Measurements from ENCODE around the gene IL1A. TPM values are rescaled to one million over a fixed set of nuclear protein-coding genes. Genes with fewer than 3 reads are reported as not detected.

Gene IL1A
- total RNA-seq, 1 experiment from 2014 or later = 0.10 TPM

GRCh38 chr2:112774536-112775285 lies 9.6 kb downstream of the IL1A start:
- RAD21 ChIA-PET (ENCODE audit: low non-redundant PET in 1 of 2, low total read pairs in 2 of 2, uncharacterized antibody in 2 of 2, unreplicated experiment in 2 of 2) = no interaction called here
- CTCF ChIA-PET = no interaction called here
- BruUV-seq (replicated peaks) = no TSS peak
- H2AFZ ChIP-seq (ENCODE audit: low read depth, low read length, poor library complexity, severe bottlenecking) = no peak overlapping the region
- H3K36me3 ChIP-seq (ENCODE audit: control insufficient read depth in 1 of 2, insufficient read depth in 2 of 2, low read length in 2 of 2) = no peaks in the 10 kb centered on the region
- H3K4me1 ChIP-seq (ENCODE audit: control insufficient read depth in 1 of 2, insufficient read depth in 2 of 2, low read length in 2 of 2) = no peaks in the 10 kb centered on the region
- POLR2A ChIA-PET = no interaction called here
- no peaks in the 10 kb centered on the region for H3K79me2 ChIP-seq (ENCODE audit: insufficient read depth, low read length)
- H3K9ac ChIP-seq (ENCODE audit: low read length) = no peak overlapping the region
- no peak overlapping the region for H3K4me3 ChIP-seq (replicated peaks in 1 of 2; ENCODE audit: low read depth in 1 of 2, low read length in 2 of 2)
- ATAC-seq (no peak), DNase-seq (ENCODE audit: low read depth, low spot score) (no peak)
- H3K4me2 ChIP-seq (ENCODE audit: low read length) = no peak overlapping the region
- H3K9me3 ChIP-seq (ENCODE audit: control insufficient read depth in 1 of 2, insufficient read depth in 1 of 2, low read depth in 1 of 2, low read length in 2 of 2) = no peaks in the 10 kb centered on the region
- H4K20me1 ChIP-seq (ENCODE audit: insufficient read depth) = no peaks in the 10 kb centered on the region
- H3K27ac ChIP-seq (ENCODE audit: low read depth, low read length) = no peak overlapping the region
- H3K9me2 ChIP-seq (ENCODE audit: insufficient read depth) = no peaks in the 10 kb centered on the region
- H3K27me3 ChIP-seq (ENCODE audit: insufficient read depth, low read length) = no peaks in the 10 kb centered on the region
- no peak for TF ChIP-seq REST (IDR thresholded peaks at IDR 0.05; ENCODE audit: low read depth)
- no peak for TF ChIP-seq TCF7L2 (IDR thresholded peaks at IDR 0.05; ENCODE audit: borderline replicate concordance, extremely low read depth, insufficient read depth, insufficient read length)
- intact Hi-C loops (cut with micrococcal nuclease) = no loop called here

- H2AFZ ChIP-seq (ENCODE audit: low read depth, low read length, poor library complexity, severe bottlenecking) = no peak overlapping the region
- no peaks in the 10 kb centered on the region for H3K79me2 ChIP-seq (ENCODE audit: insufficient read depth, low read length)
- no peak overlapping the region for H3K27ac ChIP-seq (ENCODE audit: low read depth, low read length)
- intact Hi-C loops (cut with micrococcal nuclease) = no loop called here
- H3K36me3 ChIP-seq (ENCODE audit: control insufficient read depth in 1 of 2, insufficient read depth in 2 of 2, low read length in 2 of 2) = no peaks in the 10 kb centered on the region
- ChIA-PET POLR2A (no interaction called here), RAD21 (ENCODE audit: low non-redundant PET in 1 of 2, low total read pairs in 2 of 2, uncharacterized antibody in 2 of 2, unreplicated experiment in 2 of 2) (no interaction called here), CTCF (no interaction called here)
- peaks cover 0 to 1% of the 10 kb centered on the region in 2 experiments; a peak in 1 of 4 replicates for H3K4me1 ChIP-seq (ENCODE audit: control insufficient read depth in 1 of 2, insufficient read depth in 2 of 2, low read length in 2 of 2)
- H3K9ac ChIP-seq (ENCODE audit: low read length) = no peak overlapping the region
- no TSS peak for BruUV-seq (replicated peaks)
- H3K4me2 ChIP-seq (ENCODE audit: low read length) = no peak overlapping the region
- no peak overlapping the region for H3K4me3 ChIP-seq (replicated peaks in 1 of 2; ENCODE audit: low read depth in 1 of 2, low read length in 2 of 2)
- ATAC-seq (no peak), DNase-seq (ENCODE audit: low read depth, low spot score) (no peak)
- no peaks in the 10 kb centered on the region for H4K20me1 ChIP-seq (ENCODE audit: insufficient read depth)
- no peaks in the 10 kb centered on the region for H3K9me3 ChIP-seq (ENCODE audit: control insufficient read depth in 1 of 2, insufficient read depth in 1 of 2, low read depth in 1 of 2, low read length in 2 of 2)
- H3K27me3 ChIP-seq (ENCODE audit: insufficient read depth, low read length) = no peaks in the 10 kb centered on the region
- H3K9me2 ChIP-seq (ENCODE audit: insufficient read depth) = no peaks in the 10 kb centered on the region
- TF ChIP-seq ZFX (IDR thresholded peaks at IDR 0.05) (no peak), CTCF (IDR thresholded peaks at IDR 0.05 in 2 of 3, conservative IDR thresholded peaks at IDR 0.05 in 1 of 3; ENCODE audit: borderline replicate concordance in 1 of 3, insufficient read depth in 1 of 3, low read depth in 2 of 3, low read length in 2 of 3) (no peak), SRF (IDR thresholded peaks at IDR 0.05; ENCODE audit: low read depth) (no peak), FOSL1 (IDR thresholded peaks at IDR 0.05; ENCODE audit: low read depth) (no peak), JUND (IDR thresholded peaks at IDR 0.05) (no peak), ZBTB33 (IDR thresholded peaks at IDR 0.05; ENCODE audit: extremely low read depth, insufficient replicate concordance, low read length) (no peak), SIN3A (IDR thresholded peaks at IDR 0.05; ENCODE audit: low read depth) (no peak), ELF1 (IDR thresholded peaks at IDR 0.05; ENCODE audit: borderline replicate concordance, low read depth) (no peak), ATF3 (IDR thresholded peaks at IDR 0.05) (no peak), EZH2 (IDR thresholded peaks at IDR 0.05) (no peak)
Measured at GRCh38 chr2:112773556-112773955, 10.7 kb downstream of the IL1A start.

Data from HCT116 (cell line).